SK-N-MC (cell line): ENCODE measurements around the gene SPN.

ENCODE experiments used
- EZH2 ChIP-seq: fragments of 200-600 bp; sonication (generic); IDR thresholded peaks from one replicate; pipeline ENCODE4 v1.6.1; 2017; ENCODE audit warnings: antibody characterized with exemption
- POLR2AphosphoS5 ChIP-seq: IDR thresholded peaks from 2 replicates; pipeline ENCODE4 v1.6.1; 2012; ENCODE audit warnings: mild to moderate bottlenecking, low read depth, low read length, borderline replicate concordance

DNA sequence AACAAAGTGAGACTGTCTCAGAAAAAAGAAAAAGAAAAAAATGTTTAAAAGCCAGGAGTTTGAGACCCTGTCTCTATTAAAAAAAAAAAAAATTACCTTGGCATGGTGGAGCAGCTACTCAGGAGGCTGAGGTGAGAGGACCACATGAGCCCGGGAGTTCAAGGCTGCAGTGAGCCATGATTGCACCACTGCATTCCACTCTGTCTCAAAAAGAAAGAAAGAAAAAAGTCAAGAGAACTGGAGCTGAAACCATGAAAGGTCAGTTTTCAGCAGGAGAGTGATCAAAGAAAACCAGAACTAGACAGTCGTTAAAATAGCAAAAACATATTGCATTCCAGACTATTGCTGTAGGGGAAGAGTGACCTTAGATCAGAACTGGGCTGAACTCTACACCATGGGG is 24.7 kb downstream of the SPN start:
- TF ChIP-seq POLR2AphosphoS5 (no peak), EZH2 (no peak)
